CD14-positive monocyte (primary cell): ENCODE results near the gene SHTN1. TPM values are rescaled to one million over a fixed set of nuclear protein-coding genes. Genes with fewer than 3 reads are reported as not detected.

Experiments
- DNase-seq, 3 donors: peaks; one replicate each; pipeline ENCODE4 v3.0.0-alpha.2; 2011 to 2022
- H2AFZ ChIP-seq: 2 replicates; pipeline ENCODE4 v1.6.0; 2012; ENCODE audit warnings: mild to moderate bottlenecking, low read depth, low read length, inconsistent platforms; ENCODE audit not compliant: insufficient read depth, poor library complexity, severe bottlenecking
- H3K27ac ChIP-seq, 2 donors: 1 replicate in 1 of 2; 2 replicates in 1 of 2; pipeline ENCODE4 v1.5.1; 2012 to 2013; ENCODE audit warnings: low read length in 2 of 2, control low read depth in 1 of 2, inconsistent platforms in 1 of 2, low read depth in 1 of 2, mild to moderate bottlenecking in 1 of 2
- H3K27me3 ChIP-seq, 2 donors: one replicate each; pipeline versions ENCODE4 v1.6.0 to v1.6.1; 2011 to 2013; ENCODE audit warnings: low read length in 2 of 2; ENCODE audit not compliant: control insufficient read depth in 2 of 2, insufficient read depth in 2 of 2
- H3K36me3 ChIP-seq, 2 donors: replicated peaks in 1 of 2; 1 replicate in 1 of 2; 2 replicates in 1 of 2; pipeline versions ENCODE4 v1.5.1 to v1.6.1; 2012 to 2013; ENCODE audit warnings: low read length in 2 of 2, control low read depth in 1 of 2, inconsistent platforms in 1 of 2, mild to moderate bottlenecking in 1 of 2; ENCODE audit not compliant: insufficient read depth in 2 of 2, control insufficient read depth in 1 of 2
- H3K4me1 ChIP-seq, 2 donors: 1 replicate in 1 of 2; 2 replicates in 1 of 2; pipeline versions ENCODE4 v1.5.1 to v1.6.1; 2012 to 2013; ENCODE audit warnings: low read length in 2 of 2, control low read depth in 1 of 2, inconsistent platforms in 1 of 2, mild to moderate bottlenecking in 1 of 2, moderate library complexity in 1 of 2; ENCODE audit not compliant: insufficient read depth in 2 of 2, control insufficient read depth in 1 of 2
- H3K4me2 ChIP-seq: replicated peaks from 2 replicates; pipeline ENCODE3; 2012; ENCODE audit warnings: low read length, moderate library complexity, mild to moderate bottlenecking; ENCODE audit not compliant: poor library complexity, severe bottlenecking; ENCODE audit errors: extremely low read depth
- H3K4me3 ChIP-seq, 3 experiments: fragments of 200-600 bp in 1 of 3; sonication (generic) in 1 of 3; replicated peaks in 1 of 3; 1 replicate in 2 of 3; 2 replicates in 1 of 3; pipeline ENCODE4 v1.5.1; 2011 to 2013; ENCODE audit warnings: low read length in 3 of 3, mild to moderate bottlenecking in 3 of 3, control low read depth in 2 of 3, low read depth in 2 of 3, inconsistent platforms in 1 of 3, moderate library complexity in 1 of 3
- H3K79me2 ChIP-seq: 2 replicates; pipeline ENCODE4 v1.6.0; 2012; ENCODE audit warnings: mild to moderate bottlenecking, control low read depth, inconsistent platforms, low read length, moderate library complexity; ENCODE audit not compliant: insufficient read depth
- H3K9ac ChIP-seq: 2 replicates; pipeline ENCODE4 v1.6.0; 2017; ENCODE audit warnings: low read length, mild to moderate bottlenecking; ENCODE audit not compliant: insufficient read depth, poor library complexity, severe bottlenecking
- H3K9me3 ChIP-seq, 2 donors: replicated peaks in 1 of 2; 1 replicate in 1 of 2; 2 replicates in 1 of 2; pipeline versions ENCODE4 v1.5.1 to v1.6.1; 2012 to 2013; ENCODE audit warnings: low read length in 2 of 2, control low read depth in 1 of 2; ENCODE audit not compliant: control insufficient read depth in 1 of 2, insufficient read depth in 1 of 2
- H4K20me1 ChIP-seq: 2 replicates; pipeline ENCODE4 v1.6.0; 2012; ENCODE audit warnings: mild to moderate bottlenecking, low read length, control low read depth, moderate library complexity; ENCODE audit not compliant: insufficient read depth
- H3K27ac Mint-ChIP-seq, 7 donors: one replicate each; pipeline ENCODE4 v1.8.0; 2020; ENCODE audit warnings: mild to moderate bottlenecking in 7 of 7, mixed read lengths in 7 of 7, moderate library complexity in 6 of 7, inconsistent platforms in 2 of 7
- H3K27me3 Mint-ChIP-seq, 3 donors: one replicate each; pipeline ENCODE4 v1.8.0; 2021 to 2022; ENCODE audit warnings: low read depth in 3 of 3, mild to moderate bottlenecking in 3 of 3, mixed read lengths in 3 of 3, moderate library complexity in 3 of 3, inconsistent platforms in 1 of 3
- H3K36me3 Mint-ChIP-seq, 2 donors: one replicate each; pipeline ENCODE4 v1.8.0; 2020; ENCODE audit warnings: mixed read lengths in 2 of 2, inconsistent platforms in 1 of 2, mild to moderate bottlenecking in 1 of 2
- H3K4me1 Mint-ChIP-seq: one replicate; pipeline ENCODE4 v1.8.0; 2020; ENCODE audit warnings: mild to moderate bottlenecking, mixed read lengths
- H3K4me3 Mint-ChIP-seq, 2 donors: one replicate each; pipeline ENCODE4 v1.8.0; 2020; ENCODE audit warnings: mild to moderate bottlenecking in 2 of 2, mixed read lengths in 2 of 2, moderate library complexity in 1 of 2
- H3K9me3 Mint-ChIP-seq, 7 donors: one replicate each; pipeline ENCODE4 v1.8.0; 2020 to 2022; ENCODE audit warnings: mixed read lengths in 7 of 7, mild to moderate bottlenecking in 6 of 7, moderate library complexity in 6 of 7, inconsistent platforms in 2 of 7
- CTCF ChIP-seq: fragments of 200-600 bp; IDR thresholded peaks from one replicate; pipeline ENCODE4 v1.8.0; 2022; ENCODE audit warnings: antibody characterized with exemption, mild to moderate bottlenecking
- WGBS: methylation state at CpG from one replicate; pipeline ENCODE4 v1.1.5; 2013; ENCODE audit warnings: missing lambda C conversion rate; ENCODE audit not compliant: insufficient coverage; 5-methylcytosine and 5-hydroxymethylcytosine counted together
- intact Hi-C, 2 donors: fragments of 100-400 bp; cut with micrococcal nuclease; formaldehyde crosslinking; loops; one replicate each; pipeline versions ENCODE4 v1.15.0 to v1.15.1; 2023
- polyA plus RNA-seq, 3 donors: library from polyadenylated mRNA; depleted of rRNA in 1 of 3; unstranded in 2 of 3; stranded (reverse) in 1 of 3; fragments of 300-500 nt in 2 of 3; fragments of >200 nt in 1 of 3; fragmentation: Illumina TruSeq in 2 of 3; gene quantifications; 1 replicate in 2 of 3; 2 replicates in 1 of 3; pipeline ENCODE4 v1.2.3, GENCODE V29; 2012 to 2021

The SHTN1 gene
- polyA plus RNA-seq, 3 donors = 14.4 to 22.6 (median 14.9) TPM

- peaks cover 6 to 9% (median 7%) of the 10 kb centered on the region in 3 donors for H3K27me3 Mint-ChIP-seq
- 100% methylated on average over 1 of the region's 4 CpGs for WGBS
- H3K4me3 Mint-ChIP-seq = no peak overlapping the region
Observed at GRCh38 chr10:116836083-116836482, 168.9 kb downstream of the SHTN1 start.

GRCh38 chr10:116835658-116836057 is 169.3 kb downstream of the SHTN1 start:
- no peak for DNase-seq
- H3K9me3 Mint-ChIP-seq = no peaks in the 10 kb centered on the region
- no peak overlapping the region for H3K27ac Mint-ChIP-seq

More at GRCh38 chr10:116836083-116836482, 168.9 kb downstream of the SHTN1 start:
- Histone ChIP-seq H3K4me2 (no peak overlapping the region), H3K9ac (no peak overlapping the region), H2AFZ (no peak overlapping the region), H4K20me1 (no peaks in the 10 kb centered on the region), H3K79me2 (no peaks in the 10 kb centered on the region), H3K27ac (no peak overlapping the region), H3K9me3 (no peaks in the 10 kb centered on the region), H3K27me3 (peaks cover 0 to 9% of the 10 kb centered on the region in 2 donors), H3K36me3 (no peaks in the 10 kb centered on the region), H3K4me1 (no peaks in the 10 kb centered on the region), H3K4me3 (no peak overlapping the region)
- no peak overlapping the region for H3K27ac Mint-ChIP-seq
- peaks cover 2% of the 10 kb centered on the region for H3K4me1 Mint-ChIP-seq
- no peak for DNase-seq
- H3K9me3 Mint-ChIP-seq = no peaks in the 10 kb centered on the region
- intact Hi-C loops = no loop called here
- TF ChIP-seq CTCF = no peak
- no peaks in the 10 kb centered on the region for H3K36me3 Mint-ChIP-seq

More at GRCh38 chr10:116835658-116836057, 169.3 kb downstream of the SHTN1 start:
- H3K4me3 ChIP-seq = no peak overlapping the region
- no peak overlapping the region for H2AFZ ChIP-seq
- no peak overlapping the region for H3K4me2 ChIP-seq
- Mint-ChIP-seq H3K27me3 (peaks cover 6 to 9% (median 7%) of the 10 kb centered on the region in 3 donors), H3K36me3 (no peaks in the 10 kb centered on the region), H3K4me3 (peak overlapping the region in 1 of 2 donors; percentile 3), H3K4me1 (peaks cover 2% of the 10 kb centered on the region)
- no peaks in the 10 kb centered on the region for H3K4me1 ChIP-seq
- no peak overlapping the region for H3K9ac ChIP-seq
- no peaks in the 10 kb centered on the region for H3K36me3 ChIP-seq
- TF ChIP-seq CTCF = no peak
- no peaks in the 10 kb centered on the region for H4K20me1 ChIP-seq
- H3K79me2 ChIP-seq = no peaks in the 10 kb centered on the region
- H3K9me3 ChIP-seq = no peaks in the 10 kb centered on the region
- peaks cover 0 to 9% of the 10 kb centered on the region in 2 donors for H3K27me3 ChIP-seq
- WGBS = 85% methylated on average over 5 of the region's 7 CpGs
- intact Hi-C loops = no loop called here
- no peak overlapping the region for H3K27ac ChIP-seq
